ENCODE results near the gene POLG2.
"Not testable (repeated sequence)": the region's sequence is repeated elsewhere in the genome, so short reads cannot be mapped to it uniquely, and the experiment has no call there.

Gene POLG2

DNA sequence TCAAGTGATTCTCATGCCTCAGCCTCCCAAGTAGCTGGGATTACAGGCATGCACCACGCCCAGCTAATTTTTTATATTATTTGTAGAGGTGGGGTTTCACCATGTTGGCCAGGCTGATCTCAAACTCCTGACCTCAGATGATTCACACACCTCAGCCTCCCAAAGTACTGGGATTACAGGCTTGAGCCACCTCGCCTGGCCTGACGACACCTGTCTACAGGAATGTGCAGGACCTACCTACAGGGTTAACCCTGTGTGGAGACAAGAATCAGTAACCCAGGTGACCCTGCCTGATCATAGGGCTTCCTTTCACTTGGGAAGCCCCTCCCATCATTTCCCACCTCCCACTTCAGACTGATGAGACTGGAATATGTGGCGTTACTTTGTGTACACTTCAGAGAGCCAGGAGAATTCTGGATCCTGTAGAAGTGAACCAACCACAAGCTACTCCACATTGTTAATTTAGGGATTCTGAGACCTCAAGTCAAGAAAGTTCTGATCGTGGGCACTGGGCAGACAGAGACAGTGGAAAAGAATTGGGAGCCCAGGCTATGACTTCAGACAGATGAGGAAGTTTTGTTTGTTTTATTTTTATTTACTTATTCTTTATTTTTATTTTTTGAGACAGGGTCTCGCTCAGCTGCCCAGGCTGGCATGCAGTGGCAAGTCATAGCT lies 53.6 kb downstream of the POLG2 start:
- H3K4me3 ChIP-seq (ENCODE audit: low read depth, low read length) = no peak overlapping the region

DNA sequence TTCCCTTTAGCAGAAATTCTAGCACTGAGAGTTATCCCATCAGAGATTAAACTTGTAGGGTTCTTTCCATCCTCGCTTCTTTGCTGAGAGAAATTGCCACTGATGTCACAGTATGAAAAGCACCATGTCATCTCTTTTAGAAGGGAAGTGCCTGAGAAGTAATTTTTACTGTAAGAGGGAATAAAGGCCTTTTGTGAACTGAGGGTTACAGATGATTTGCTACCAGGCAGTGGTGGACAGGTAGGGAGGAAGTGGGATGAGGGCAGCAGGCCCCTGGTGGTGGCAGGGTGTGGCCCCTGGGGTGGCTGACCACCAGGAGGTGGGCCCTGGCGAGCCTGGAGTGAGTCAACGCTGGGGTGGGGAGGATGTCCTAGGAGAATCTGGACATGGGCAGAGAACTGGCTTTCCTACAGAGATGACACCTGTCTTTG lies 54.3 kb downstream of the POLG2 start:
- H3K4me3 ChIP-seq (ENCODE audit: low read depth, low read length) = no peak overlapping the region

DNA sequence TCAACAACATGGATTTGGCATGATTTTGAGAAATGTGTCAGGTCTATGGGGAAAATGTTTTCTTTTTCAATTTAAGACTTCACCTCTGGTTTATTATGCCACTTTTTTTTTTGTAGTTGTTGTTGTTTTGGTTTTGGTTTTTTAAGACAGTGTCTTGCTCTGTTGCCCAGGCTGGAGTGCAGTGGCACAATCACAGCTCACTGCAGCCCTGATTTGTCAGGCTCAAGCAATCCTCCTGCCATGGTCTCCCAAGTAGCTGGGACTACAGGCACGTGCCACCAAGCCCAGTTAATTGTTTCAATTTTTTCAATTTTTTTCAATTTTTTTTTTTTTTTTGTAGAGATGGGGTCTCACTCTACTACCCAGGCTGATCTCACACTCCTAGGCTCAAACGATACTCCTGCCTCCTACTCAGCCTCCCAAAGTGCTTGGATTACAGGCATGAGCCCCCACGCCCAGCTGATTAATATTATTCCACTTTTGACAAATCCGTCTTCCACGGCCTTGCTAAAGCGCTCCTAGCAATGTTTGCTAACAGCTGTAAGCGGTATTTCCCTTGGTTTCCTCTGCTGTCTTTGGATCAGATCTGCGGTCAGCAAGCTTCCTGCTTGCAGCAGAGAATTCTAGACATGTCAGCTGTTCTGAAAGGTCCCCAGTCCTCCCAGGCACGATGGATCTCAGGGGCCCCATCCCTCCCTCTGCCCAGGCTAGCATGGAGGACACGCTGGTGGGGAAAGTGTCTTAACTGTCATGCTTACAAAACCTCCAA lies 54.9 kb downstream of the POLG2 start:
- H3K4me3 ChIP-seq (ENCODE audit: low read depth, low read length) = no peak overlapping the region

- H3K4me3 ChIP-seq (ENCODE audit: low read depth, low read length) = no peak overlapping the region
Observed at GRCh38 chr17:64439956-64440355, 56.9 kb downstream of the POLG2 start.

DNA sequence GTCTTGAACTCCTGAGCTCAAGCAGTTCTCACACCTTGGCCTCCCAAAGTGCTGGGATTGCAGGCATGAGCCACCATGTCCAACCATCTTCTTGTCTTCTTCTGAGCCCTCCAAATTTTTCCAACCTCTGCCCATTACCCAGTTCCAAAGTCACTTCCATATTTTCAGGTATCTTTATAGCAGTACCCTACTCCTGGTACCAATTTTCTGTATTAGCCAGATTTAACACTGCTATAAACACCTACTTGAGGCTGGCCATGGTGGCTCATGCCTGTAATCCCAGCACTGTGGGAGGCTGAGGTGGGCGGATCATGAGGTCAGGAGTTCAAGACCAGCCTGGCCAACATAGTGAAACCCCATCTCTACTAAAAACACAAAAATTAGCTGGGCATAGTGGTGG lies 57.3 kb downstream of the POLG2 start:
- H3K4me3 ChIP-seq (ENCODE audit: low read depth, low read length) = not testable (repeated sequence)

DNA sequence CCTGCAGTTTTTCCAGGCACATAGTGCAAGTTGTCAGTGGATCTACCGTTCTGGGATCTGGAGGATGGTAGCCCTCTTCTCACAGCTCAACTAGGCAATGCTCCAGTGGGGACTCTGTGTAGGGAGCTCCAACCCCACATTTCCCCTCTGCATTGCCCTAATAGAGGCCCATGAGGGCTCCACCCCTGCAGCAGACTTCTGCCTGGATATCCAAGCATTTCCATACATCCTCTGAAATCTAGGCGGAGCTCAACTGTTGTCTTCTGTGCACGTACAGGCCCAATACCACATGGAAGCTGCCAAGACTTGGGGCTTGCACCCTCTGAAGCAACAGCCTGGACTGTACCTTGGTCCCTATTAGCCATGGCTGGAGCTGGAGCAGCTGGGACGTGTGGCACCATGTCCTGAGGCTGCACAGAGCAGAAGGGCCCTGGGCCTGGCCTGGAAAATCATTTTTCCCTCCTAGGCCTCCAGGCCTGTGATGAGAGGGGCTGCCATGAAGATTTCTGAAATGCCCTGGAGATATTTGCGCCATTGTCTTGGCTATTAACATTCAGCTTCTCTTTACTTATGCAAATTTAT lies 58.8 kb downstream of the POLG2 start:
- H3K4me3 ChIP-seq (ENCODE audit: low read depth, low read length) = no peak overlapping the region

GRCh38 chr17:64431534-64431933 lies 65.3 kb downstream of the POLG2 start:
- no peak overlapping the region for H3K4me3 ChIP-seq (ENCODE audit: low read depth, low read length)

GRCh38 chr17:64430036-64430435 lies 66.8 kb downstream of the POLG2 start:
- H3K4me3 ChIP-seq (ENCODE audit: low read depth, low read length) = not testable (repeated sequence)

DNA sequence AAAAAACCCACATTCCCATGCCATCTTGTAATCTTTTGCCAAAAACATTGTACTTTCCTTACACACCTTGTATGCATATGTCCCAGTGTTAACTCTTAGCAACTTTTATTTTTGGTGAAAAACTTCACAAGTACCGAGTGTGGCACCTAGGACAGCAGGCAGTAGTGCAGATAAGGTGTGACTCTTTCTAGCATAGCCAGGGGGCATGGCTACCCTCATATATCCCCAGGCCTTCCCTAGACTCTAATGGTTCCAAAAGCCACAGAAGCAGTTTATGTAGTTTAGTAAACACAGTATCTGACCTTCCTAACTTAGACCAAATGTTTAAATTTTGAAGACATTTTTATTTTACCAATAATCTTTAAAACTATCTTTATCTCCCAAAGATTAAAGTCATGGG lies 68.4 kb downstream of the POLG2 start:
- H3K4me3 ChIP-seq (ENCODE audit: low read depth, low read length) = no peak overlapping the region
